Left renal cortex interstitium (tissue), 4 donors: ENCODE data around the gene TNFAIP3. TPM values are rescaled to one million over a fixed set of nuclear protein-coding genes. Genes with fewer than 3 reads are reported as not detected.

Experiments used
- DNase-seq, 4 donors: peaks; one replicate each; pipeline ENCODE4 v3.0.0-alpha.2; 2013; ENCODE audit warnings: low read depth in 4 of 4, low spot score in 2 of 4, missing footprints in 1 of 4
- polyA plus RNA-seq, 4 donors: library from polyadenylated mRNA; unstranded; fragments of 120-200 nt; gene quantifications; one replicate each; pipeline ENCODE4 v1.2.1, GENCODE V29; 2013; ENCODE audit not compliant: insufficient read length in 4 of 4

TNFAIP3 gene
- polyA plus RNA-seq, 4 donors, result 7.5 to 9.3 (median 8.2) TPM

- no peak for DNase-seq
These were observed 27.8 kb downstream of the TNFAIP3 start for GRCh38 chr6:137894779-137895385.

- DNase-seq, result no peak
These were observed 29.6 kb downstream of the TNFAIP3 start for GRCh38 chr6:137896647-137897046.

GRCh38 chr6:137900815-137901214, 33.8 kb downstream of the TNFAIP3 start:
- DNase-seq, result no peak

- DNase-seq, result no peak
These were observed 34.4 kb downstream of the TNFAIP3 start for GRCh38 chr6:137901454-137901853.

DNA sequence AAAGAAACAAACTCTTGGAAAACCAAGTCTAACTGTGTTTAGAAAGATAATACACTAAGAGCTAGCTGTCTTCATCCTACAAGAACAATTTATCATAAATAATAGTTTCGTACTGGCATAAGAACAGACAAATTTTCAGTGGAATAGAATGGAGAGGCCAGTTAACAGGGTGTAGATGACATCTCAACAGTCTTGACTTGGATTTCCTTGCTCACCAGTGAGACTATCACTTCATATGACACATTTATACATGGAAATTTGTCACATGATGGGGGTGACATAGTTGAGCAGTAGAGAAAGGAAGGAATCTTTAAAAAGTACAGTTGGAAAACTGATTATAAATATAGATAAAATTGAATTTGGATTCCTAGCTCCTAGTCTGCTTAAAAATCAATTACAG, 35.6 kb downstream of the TNFAIP3 start:
- DNase-seq, result no peak

GRCh38 chr6:137903274-137903932, 36.3 kb downstream of the TNFAIP3 start:
- DNase-seq, result no peak

- no peak for DNase-seq
These were observed 37.1 kb downstream of the TNFAIP3 start for GRCh38 chr6:137903933-137904821.

- peak in 1 of 4 donors; percentile 13 for DNase-seq
These were observed 38.0 kb downstream of the TNFAIP3 start for GRCh38 chr6:137904822-137905617.

GRCh38 chr6:137906020-137906472, 39.0 kb downstream of the TNFAIP3 start:
- DNase-seq, result no peak

- DNase-seq, result no peak
These were observed 40.1 kb downstream of the TNFAIP3 start for GRCh38 chr6:137907170-137907569.

GRCh38 chr6:137909533-137909932, 42.5 kb downstream of the TNFAIP3 start:
- DNase-seq, result no peak

DNA sequence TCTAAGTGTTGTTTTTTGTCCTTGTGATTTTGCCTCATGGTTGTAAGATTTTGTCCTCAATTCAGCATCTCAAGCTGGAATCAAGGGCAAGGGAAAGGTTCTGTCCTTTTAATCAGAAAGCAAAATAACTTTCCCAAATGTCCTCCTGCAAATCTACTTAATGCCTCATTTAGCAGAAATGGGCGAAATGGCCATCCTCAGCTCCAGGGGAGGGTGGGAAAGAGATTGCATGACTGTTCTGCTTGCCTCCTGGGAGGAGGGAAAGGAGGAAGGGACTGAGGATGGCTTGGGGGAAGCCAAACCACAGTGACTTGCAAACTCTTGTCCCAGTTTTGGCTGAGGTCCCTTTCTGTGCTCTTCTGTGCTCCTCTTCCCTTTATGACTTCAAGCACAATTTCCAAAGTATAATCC, 43.4 kb downstream of the TNFAIP3 start:
- DNase-seq, result no peak

- no peak for DNase-seq
These were observed 43.9 kb downstream of the TNFAIP3 start for GRCh38 chr6:137910843-137911456.

DNA sequence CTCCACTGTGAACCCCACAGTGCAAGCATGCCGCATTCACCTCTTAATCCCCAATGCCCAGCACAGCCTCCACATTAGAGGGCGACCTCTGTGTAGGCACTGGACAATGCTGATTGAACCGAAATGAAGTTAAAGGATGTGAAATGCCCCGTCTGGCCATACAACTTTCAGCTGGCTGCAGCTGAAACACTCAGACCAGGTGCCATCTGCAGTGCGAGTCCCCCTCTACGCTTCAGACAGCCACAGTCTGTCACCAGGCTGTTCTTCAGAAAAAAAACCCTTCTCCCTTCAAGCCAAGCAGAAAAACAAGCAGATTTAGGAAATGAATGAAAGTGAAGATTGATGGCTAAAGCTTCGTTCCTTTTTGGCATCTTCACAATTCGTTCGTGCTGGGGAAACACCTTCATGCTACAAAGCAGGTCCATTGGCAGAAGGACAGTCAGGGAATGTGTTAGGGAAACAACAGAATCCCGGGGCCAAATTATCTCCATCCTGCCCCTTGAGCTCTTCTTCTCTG, 44.7 kb downstream of the TNFAIP3 start:
- DNase-seq, result no peak

DNA sequence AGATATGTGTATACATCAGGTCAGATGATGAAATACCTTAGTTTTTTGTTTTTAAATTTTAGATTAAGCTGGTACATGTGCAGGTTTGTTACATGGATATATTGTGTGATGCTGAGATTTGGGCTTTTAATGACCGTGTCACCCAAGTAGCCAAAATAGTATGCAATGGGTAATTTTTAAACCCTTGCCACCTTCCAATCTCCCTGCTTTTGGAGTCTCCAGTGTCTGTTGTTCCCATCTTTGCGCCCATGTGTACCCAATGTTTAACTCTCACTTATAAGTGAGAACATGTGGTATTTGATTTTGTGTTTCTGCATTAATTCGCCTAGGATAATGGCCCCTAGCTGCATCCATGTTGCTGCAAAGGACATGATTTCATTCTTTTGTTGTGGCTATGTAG, 45.8 kb downstream of the TNFAIP3 start:
- DNase-seq, result no peak

DNA sequence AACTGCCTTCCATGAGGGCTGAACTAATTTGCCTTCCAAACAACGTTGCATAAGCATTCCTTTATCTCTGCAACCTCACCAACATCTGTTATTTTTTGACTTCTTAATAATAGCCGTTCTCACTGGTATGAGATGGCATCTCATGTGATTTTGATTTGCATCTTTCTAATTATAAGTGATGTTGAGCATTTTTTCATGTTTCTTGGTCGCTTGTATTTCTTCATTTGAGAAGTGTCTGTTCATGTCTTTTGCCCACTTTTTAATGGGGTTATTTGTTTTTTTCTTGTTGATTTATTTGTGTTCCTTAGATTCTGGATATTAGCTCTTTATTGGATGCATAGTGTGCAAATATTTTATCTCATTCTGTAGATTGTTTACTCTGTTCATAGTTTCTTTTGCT, 46.4 kb downstream of the TNFAIP3 start:
- no peak for DNase-seq

DNA sequence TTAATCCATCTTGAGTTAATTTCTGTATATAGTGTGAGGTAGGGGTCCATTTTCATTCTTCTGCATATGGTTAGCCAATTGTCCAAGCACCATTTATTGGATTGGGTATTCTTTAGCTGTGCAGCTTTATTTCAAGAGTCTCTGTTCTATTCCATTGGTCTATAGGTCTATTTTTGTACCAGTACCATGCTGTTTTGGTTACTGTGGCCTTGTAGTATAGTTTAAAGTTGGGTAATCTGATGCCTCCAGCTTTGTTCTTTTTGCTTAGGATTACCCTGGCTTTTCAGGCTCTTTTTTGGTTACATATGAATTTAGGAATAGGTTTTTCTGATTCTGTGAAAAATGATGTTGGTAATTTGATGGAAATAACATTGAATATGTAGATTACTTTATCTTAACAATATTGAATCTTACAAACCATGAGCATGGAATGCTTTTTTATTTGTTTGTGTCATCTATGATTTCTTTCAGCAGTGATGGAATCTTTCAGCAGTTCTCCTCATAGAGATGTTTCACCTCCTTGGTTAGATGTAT, 47.0 kb downstream of the TNFAIP3 start:
- no peak for DNase-seq

DNA sequence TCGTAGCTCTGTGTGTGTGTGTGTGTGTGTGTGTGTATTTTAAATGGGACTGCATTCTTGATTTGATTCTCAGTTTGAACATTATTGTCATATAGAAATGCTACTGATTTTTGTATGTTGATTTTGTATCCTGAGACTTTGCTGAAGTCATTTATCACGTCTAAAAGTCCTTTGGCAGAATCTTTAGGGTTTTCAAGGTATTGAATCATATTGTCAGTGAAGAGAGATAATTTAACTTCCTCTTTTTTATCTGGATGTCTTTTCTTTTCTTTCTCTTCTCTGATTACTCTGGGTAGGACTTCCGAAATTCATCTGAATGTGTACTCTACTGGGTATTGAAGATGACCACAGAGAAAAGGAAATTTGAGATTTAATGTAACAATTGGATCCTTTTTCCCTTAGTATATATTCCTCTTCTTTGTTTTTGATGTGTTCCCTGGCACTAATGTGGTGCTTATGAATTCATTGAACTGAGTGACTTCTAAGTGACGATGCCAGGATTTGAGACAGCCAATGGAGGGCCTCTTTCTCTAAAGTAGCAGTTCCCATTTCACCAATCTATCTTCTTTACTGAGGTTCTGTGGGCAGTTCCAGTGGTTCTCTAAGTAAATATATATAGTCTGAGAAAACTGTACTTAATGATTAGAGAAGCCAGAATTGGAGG, 47.6 kb downstream of the TNFAIP3 start:
- DNase-seq, result no peak

DNA sequence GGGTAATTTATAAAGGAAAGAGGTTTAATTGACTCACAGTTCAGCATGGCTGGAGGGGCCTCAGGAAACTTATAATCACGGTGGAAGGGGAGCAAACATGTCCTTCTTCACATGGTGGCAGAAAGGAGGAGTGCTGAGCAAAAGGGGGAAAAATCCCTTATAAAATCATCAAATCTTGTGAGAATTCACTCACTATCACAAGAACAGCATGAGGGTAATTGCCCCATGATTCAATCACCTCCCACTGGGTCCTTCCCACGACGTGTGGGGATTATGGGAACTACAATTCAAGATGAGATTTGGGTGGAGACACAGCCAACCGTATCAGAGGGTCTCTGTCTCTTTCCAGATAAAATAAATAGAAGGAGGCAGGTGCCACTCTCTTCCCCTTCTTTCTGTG, 48.7 kb downstream of the TNFAIP3 start:
- DNase-seq, result no peak
